Suprapubic skin (tissue), 4 donors: ENCODE results near the gene RAVER2. TPM values are rescaled to one million over a fixed set of nuclear protein-coding genes. Genes with fewer than 3 reads are reported as not detected.

Source experiments
- DNase-seq, 2 donors: peaks; one replicate each; pipeline ENCODE4 v3.0.0-alpha.2; 2019; ENCODE audit warnings: low spot score in 2 of 2
- H3K27ac ChIP-seq: fragments of 200-600 bp; sonication (generic); one replicate; pipeline ENCODE4 v1.5.1; 2019
- H3K27me3 ChIP-seq: fragments of 200-600 bp; sonication (generic); one replicate; pipeline ENCODE4 v1.5.1; 2019
- H3K36me3 ChIP-seq: fragments of 200-600 bp; sonication (generic); one replicate; pipeline ENCODE4 v1.5.1; 2019
- H3K4me1 ChIP-seq: fragments of 200-600 bp; sonication (generic); one replicate; pipeline ENCODE4 v1.5.1; 2019
- H3K4me3 ChIP-seq: fragments of 200-600 bp; sonication (generic); one replicate; pipeline ENCODE4 v1.5.1; 2019; ENCODE audit warnings: mild to moderate bottlenecking
- H3K9me3 ChIP-seq: fragments of 200-600 bp; sonication (generic); one replicate; pipeline ENCODE4 v1.5.1; 2019
- EP300 ChIP-seq: sonication (generic); formaldehyde crosslinking; IDR thresholded peaks from one replicate; pipeline ENCODE4 v1.6.1; 2017; ENCODE audit warnings: antibody characterized with exemption
- POLR2A ChIP-seq, 2 donors: fragments of 450-650 bp; IDR thresholded peaks; one replicate each; pipeline ENCODE4 v1.6.1; 2017; ENCODE audit warnings: antibody characterized with exemption in 2 of 2, mild to moderate bottlenecking in 2 of 2, moderate library complexity in 2 of 2
- POLR2AphosphoS5 ChIP-seq, 3 donors: sonication (generic); formaldehyde crosslinking; IDR thresholded peaks; one replicate each; pipeline ENCODE4 v1.6.1; 2017; ENCODE audit warnings: antibody characterized with exemption in 3 of 3
- WGBS: methylation state at CpG from one replicate; pipeline ENCODE4 v1.1.5; 2018; 5-methylcytosine and 5-hydroxymethylcytosine counted together
- total RNA-seq, 4 donors: library from RNA; depleted of rRNA; stranded (reverse); fragments of >200 nt; gene quantifications; one replicate each; pipeline ENCODE4 v1.1.0, GENCODE V29; 2016
- TF ChIP-seq, protein P1 (sequence below), 2 donors: fragments of 200-600 bp in 1 of 2; fragments of 450-650 bp in 1 of 2; sonication (generic) in 1 of 2; IDR thresholded peaks; one replicate each; pipeline ENCODE4 v1.5.1; 2016 to 2019; ENCODE audit warnings: antibody characterized with exemption in 2 of 2, mild to moderate bottlenecking in 1 of 2, moderate library complexity in 1 of 2

Gene RAVER2
- total RNA-seq, 4 donors from 2014 or later = 7.9 to 15.7 (median 13.6) TPM

- no peaks in the 10 kb centered on the region for H3K9me3 ChIP-seq
- TF ChIP-seq, protein P1, sequence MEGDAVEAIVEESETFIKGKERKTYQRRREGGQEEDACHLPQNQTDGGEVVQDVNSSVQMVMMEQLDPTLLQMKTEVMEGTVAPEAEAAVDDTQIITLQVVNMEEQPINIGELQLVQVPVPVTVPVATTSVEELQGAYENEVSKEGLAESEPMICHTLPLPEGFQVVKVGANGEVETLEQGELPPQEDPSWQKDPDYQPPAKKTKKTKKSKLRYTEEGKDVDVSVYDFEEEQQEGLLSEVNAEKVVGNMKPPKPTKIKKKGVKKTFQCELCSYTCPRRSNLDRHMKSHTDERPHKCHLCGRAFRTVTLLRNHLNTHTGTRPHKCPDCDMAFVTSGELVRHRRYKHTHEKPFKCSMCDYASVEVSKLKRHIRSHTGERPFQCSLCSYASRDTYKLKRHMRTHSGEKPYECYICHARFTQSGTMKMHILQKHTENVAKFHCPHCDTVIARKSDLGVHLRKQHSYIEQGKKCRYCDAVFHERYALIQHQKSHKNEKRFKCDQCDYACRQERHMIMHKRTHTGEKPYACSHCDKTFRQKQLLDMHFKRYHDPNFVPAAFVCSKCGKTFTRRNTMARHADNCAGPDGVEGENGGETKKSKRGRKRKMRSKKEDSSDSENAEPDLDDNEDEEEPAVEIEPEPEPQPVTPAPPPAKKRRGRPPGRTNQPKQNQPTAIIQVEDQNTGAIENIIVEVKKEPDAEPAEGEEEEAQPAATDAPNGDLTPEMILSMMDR (IDR thresholded peaks at IDR 0.05) = no peak
- no peak for TF ChIP-seq EP300
- 74% methylated on average over 2 of the region's 2 CpGs for WGBS
- H3K27ac ChIP-seq = no peak overlapping the region
- H3K4me1 ChIP-seq = no peaks in the 10 kb centered on the region
- no peak for DNase-seq
- no peak overlapping the region for H3K4me3 ChIP-seq
- no peaks in the 10 kb centered on the region for H3K27me3 ChIP-seq
- H3K36me3 ChIP-seq = no peaks in the 10 kb centered on the region
Observed at GRCh38 chr1:64703600-64703999, 41.3 kb upstream of the RAVER2 start.

DNA sequence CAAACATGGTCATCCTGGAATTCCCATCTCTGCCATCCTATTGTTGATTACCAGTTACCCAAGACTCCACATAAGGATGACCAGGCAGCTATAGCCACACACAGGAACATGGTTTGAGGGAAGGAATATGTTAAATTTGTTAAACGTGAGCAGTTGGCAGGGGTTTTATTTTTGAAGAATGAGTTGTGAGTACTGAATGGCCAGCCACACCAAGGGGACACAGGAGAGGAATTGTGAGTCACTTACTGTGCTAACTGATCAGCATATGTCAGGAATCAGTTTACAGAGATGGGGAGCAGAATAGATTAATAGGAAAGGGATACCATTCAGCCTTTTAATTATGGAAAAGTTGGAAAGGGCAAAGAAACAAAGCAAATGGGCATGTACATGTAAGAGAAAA lies 39.3 kb upstream of the RAVER2 start:
- Histone ChIP-seq H3K36me3 (no peaks in the 10 kb centered on the region), H3K27me3 (no peaks in the 10 kb centered on the region), H3K4me3 (no peak overlapping the region), H3K9me3 (no peaks in the 10 kb centered on the region), H3K4me1 (no peaks in the 10 kb centered on the region), H3K27ac (no peak overlapping the region)
- TF ChIP-seq, protein P1 (IDR thresholded peaks at IDR 0.05) = no peak
- TF ChIP-seq POLR2A (IDR thresholded peaks at IDR 0.05) (no peak), EP300 (no peak), POLR2AphosphoS5 (IDR thresholded peaks at IDR 0.05) (no peak)
- no peak for DNase-seq
- WGBS = 54% methylated on average over 1 of the region's 1 CpG

- H3K4me3 ChIP-seq = no peak overlapping the region
- no peak for DNase-seq
- no peaks in the 10 kb centered on the region for H3K27me3 ChIP-seq
- no peaks in the 10 kb centered on the region for H3K9me3 ChIP-seq
- no peak overlapping the region for H3K27ac ChIP-seq
- H3K36me3 ChIP-seq = no peaks in the 10 kb centered on the region
- 30% methylated on average over 1 of the region's 1 CpG for WGBS
- no peaks in the 10 kb centered on the region for H3K4me1 ChIP-seq
- TF ChIP-seq POLR2AphosphoS5 (IDR thresholded peaks at IDR 0.05) (no peak), POLR2A (IDR thresholded peaks at IDR 0.05) (no peak), EP300 (no peak)
- TF ChIP-seq, protein P1 (IDR thresholded peaks at IDR 0.05) = no peak
Observed at GRCh38 chr1:64711266-64711665, 33.6 kb upstream of the RAVER2 start.

DNA sequence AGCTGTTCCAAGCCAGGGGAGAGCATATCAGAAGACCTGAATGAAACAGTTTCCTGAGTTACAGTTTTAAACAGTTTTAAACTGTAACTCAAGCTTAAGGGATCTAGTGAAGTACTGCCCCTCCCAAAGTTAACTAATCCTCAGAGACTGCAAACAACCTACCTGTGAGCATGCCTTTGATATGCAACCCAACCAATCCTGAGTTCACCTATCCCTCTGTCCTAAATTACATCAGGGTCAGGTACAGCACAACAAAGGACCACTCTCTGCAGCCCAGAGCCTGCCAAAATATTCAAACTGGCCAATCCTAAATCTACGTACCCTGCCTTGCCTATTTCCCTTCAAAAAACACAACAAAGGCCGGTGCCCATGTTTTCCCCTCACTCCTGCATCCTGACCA lies 32.8 kb upstream of the RAVER2 start:
- 74% methylated on average over 2 of the region's 2 CpGs for WGBS
- H3K27ac ChIP-seq = no peak overlapping the region
- no peak for DNase-seq
- H3K9me3 ChIP-seq = no peaks in the 10 kb centered on the region
- no peak overlapping the region for H3K4me3 ChIP-seq
- TF ChIP-seq, protein P1 (IDR thresholded peaks at IDR 0.05) = no peak
- TF ChIP-seq EP300 (no peak), POLR2AphosphoS5 (IDR thresholded peaks at IDR 0.05) (no peak), POLR2A (IDR thresholded peaks at IDR 0.05) (no peak)
- no peaks in the 10 kb centered on the region for H3K27me3 ChIP-seq
- no peaks in the 10 kb centered on the region for H3K4me1 ChIP-seq
- H3K36me3 ChIP-seq = no peaks in the 10 kb centered on the region

DNA sequence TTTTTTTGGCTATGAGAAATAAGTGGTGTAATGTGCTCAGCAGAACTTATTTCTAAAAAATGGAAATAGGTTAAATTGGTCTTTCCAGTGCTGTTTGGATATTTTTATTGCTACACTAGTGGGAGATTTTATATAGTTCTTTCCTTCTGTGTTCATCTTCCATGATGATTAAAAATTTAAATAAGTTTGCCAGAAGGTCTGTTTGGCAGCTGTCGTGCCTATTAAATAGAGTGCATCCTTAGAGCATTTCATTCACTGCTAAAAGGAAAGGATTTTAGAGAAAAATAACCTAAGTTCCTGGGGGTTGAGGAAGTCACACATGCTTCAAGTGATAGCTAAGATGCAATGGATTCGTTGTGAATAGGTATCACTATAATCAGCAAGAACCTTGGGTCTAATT lies 29.7 kb upstream of the RAVER2 start:
- 60% methylated on average over 2 of the region's 2 CpGs for WGBS
- DNase-seq = no peak
- TF ChIP-seq EP300 (no peak), POLR2AphosphoS5 (IDR thresholded peaks at IDR 0.05) (no peak), POLR2A (IDR thresholded peaks at IDR 0.05) (no peak)
- TF ChIP-seq, protein P1 (IDR thresholded peaks at IDR 0.05) = no peak
- Histone ChIP-seq H3K4me3 (no peak overlapping the region), H3K36me3 (no peaks in the 10 kb centered on the region), H3K4me1 (no peaks in the 10 kb centered on the region), H3K9me3 (peaks cover 5% of the 10 kb centered on the region), H3K27me3 (no peaks in the 10 kb centered on the region), H3K27ac (no peak overlapping the region)
